Testis (tissue), 3 donors: ENCODE measurements around the gene LRIG1. TPM values are rescaled to one million over a fixed set of nuclear protein-coding genes. Genes with fewer than 3 reads are reported as not detected.

Experiments used
- DNase-seq: peaks from one replicate; pipeline ENCODE4 v3.0.0-alpha.2; 2019
- H3K27ac ChIP-seq, 2 donors: fragments of 200-600 bp; sonication (generic); one replicate each; pipeline ENCODE4 v1.5.1; 2019
- H3K27me3 ChIP-seq: fragments of 200-600 bp; sonication (generic); one replicate; pipeline ENCODE4 v1.5.1; 2019
- H3K36me3 ChIP-seq: fragments of 200-600 bp; sonication (generic); one replicate; pipeline ENCODE4 v1.5.1; 2017; ENCODE audit warnings: low read depth; ENCODE audit errors: missing control alignments
- H3K4me1 ChIP-seq: fragments of 200-600 bp; sonication (generic); one replicate; pipeline ENCODE4 v1.5.1; 2019
- H3K4me3 ChIP-seq, 2 donors: fragments of 200-600 bp; sonication (generic); one replicate each; pipeline ENCODE4 v1.5.1; 2017 to 2019
- H3K9me3 ChIP-seq: fragments of 200-600 bp; sonication (generic); one replicate; pipeline ENCODE4 v1.5.1; 2017
- POLR2A ChIP-seq: fragments of 450-650 bp; IDR thresholded peaks from one replicate; pipeline ENCODE4 v1.6.1; 2017; ENCODE audit warnings: antibody characterized with exemption, mild to moderate bottlenecking, moderate library complexity
- WGBS, 2 donors: methylation state at CpG; one replicate each; pipeline ENCODE4 v1.1.5; 2018; 5-methylcytosine and 5-hydroxymethylcytosine counted together
- intact Hi-C: fragments of 100-400 bp; cut with DNase I; formaldehyde crosslinking; loops from one replicate; pipeline ENCODE4 v1.15.1; 2023; ENCODE audit warnings: low total_unique reads
- polyA plus RNA-seq: library from polyadenylated mRNA; stranded (reverse); fragments of 350-450 nt; fragmentation: Illumina TruSeq; extraction: RNeasy Lipid Tissue Mini Kit (QIAGEN cat#74804); gene quantifications from one replicate; pipeline ENCODE4 v1.2.3, GENCODE V29; 2014; ENCODE audit warnings: low read depth, low replicate concordance; ENCODE audit not compliant: insufficient read depth
- total RNA-seq, 2 donors: library from RNA; depleted of rRNA; stranded (reverse); fragments of >200 nt; gene quantifications; one replicate each; pipeline ENCODE4 v1.2.3, GENCODE V29; 2016
- TF ChIP-seq, protein P1 (sequence below), 3 experiments: fragments of 450-650 bp in 2 of 3; fragments of 200-600 bp in 1 of 3; sonication (generic) in 1 of 3; IDR thresholded peaks; one replicate each; pipeline ENCODE4 v1.5.1; 2016 to 2019; ENCODE audit warnings: antibody characterized with exemption in 3 of 3, mild to moderate bottlenecking in 2 of 3, moderate library complexity in 1 of 3

LRIG1 gene
- total and polyA plus RNA-seq, 3 donors from 2014 or later, result 62.7 to 107 (median 77.9) TPM

DNA sequence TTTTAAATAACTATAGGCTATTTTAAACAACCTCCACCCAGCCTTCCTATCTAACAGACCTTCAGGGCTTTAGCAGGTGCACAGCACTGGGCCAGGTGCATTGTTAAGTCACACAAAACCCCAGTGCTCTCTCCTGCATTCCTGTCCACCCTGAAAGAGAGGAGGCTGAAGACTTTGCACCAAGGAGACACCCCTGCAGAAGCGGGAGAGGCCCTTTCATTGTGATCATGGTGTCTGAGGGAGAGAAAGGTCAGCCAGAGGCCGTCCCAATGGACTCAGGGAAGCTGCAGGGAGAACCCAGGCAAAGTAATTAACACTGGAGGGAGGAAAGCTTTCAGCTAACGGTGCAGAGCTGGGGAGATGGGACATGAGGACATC, 5.2 kb downstream of the LRIG1 start:
- intact Hi-C loops, result loop anchor here (10.0 kb wide), 1 partner anchor 81 kb away; no protein-coding TSS in a partner anchor
- no peak overlapping the region for H3K4me3 ChIP-seq

DNA sequence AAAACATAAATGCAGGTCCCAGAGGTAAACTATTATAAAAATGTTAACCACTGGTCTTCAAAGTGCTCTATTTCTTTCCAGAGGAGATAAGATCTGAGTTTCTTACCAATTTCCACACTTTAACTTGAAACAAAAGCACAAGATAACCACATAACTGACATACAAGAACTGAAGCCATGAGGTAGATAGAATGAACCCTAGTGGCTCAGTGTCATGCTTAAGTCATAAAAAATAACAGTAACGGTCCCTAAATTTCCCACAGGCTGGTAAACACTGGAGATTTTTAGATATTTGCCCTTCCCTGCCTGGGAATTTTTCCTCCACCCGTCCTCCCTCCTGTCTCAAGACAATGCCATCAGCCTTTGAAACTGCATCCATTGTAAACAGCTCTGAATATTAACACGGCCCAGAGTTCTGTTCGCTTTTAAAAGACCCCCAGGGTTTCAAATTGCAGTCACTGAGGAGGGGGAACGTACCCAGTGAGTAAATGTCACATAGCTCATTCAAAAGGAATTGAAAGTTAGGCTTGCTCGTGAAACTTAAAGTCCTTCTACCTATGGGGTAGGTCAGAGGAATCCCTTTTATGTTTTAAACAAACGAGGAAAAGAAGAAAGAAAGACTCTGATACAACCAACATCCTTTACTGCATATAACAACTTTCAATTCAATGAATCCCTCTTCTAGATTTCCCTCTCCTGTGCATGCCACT, 5.7 kb downstream of the LRIG1 start:
- TF ChIP-seq, protein P1, sequence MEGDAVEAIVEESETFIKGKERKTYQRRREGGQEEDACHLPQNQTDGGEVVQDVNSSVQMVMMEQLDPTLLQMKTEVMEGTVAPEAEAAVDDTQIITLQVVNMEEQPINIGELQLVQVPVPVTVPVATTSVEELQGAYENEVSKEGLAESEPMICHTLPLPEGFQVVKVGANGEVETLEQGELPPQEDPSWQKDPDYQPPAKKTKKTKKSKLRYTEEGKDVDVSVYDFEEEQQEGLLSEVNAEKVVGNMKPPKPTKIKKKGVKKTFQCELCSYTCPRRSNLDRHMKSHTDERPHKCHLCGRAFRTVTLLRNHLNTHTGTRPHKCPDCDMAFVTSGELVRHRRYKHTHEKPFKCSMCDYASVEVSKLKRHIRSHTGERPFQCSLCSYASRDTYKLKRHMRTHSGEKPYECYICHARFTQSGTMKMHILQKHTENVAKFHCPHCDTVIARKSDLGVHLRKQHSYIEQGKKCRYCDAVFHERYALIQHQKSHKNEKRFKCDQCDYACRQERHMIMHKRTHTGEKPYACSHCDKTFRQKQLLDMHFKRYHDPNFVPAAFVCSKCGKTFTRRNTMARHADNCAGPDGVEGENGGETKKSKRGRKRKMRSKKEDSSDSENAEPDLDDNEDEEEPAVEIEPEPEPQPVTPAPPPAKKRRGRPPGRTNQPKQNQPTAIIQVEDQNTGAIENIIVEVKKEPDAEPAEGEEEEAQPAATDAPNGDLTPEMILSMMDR (IDR thresholded peaks at IDR 0.05), result no peak
- TF ChIP-seq POLR2A, result no peak
- intact Hi-C loops, result loop anchor here (10.0 kb wide), 1 partner anchor 80 kb away; no protein-coding TSS in a partner anchor
- Histone ChIP-seq H3K27ac (no peak overlapping the region), H3K4me1 (peaks cover 32% of the 10 kb centered on the region), H3K27me3 (no peaks in the 10 kb centered on the region), H3K9me3 (no peaks in the 10 kb centered on the region), H3K4me3 (no peak overlapping the region), H3K36me3 (no peaks in the 10 kb centered on the region)
- WGBS, 2 donors, result 81 to 83% methylated on average over 7 of the region's 7 CpGs
- DNase-seq, result no peak

More for the DNA sequence above, 5.2 kb downstream of the LRIG1 start:
- Histone ChIP-seq H3K9me3 (no peaks in the 10 kb centered on the region), H3K27me3 (no peaks in the 10 kb centered on the region), H3K4me1 (peaks cover 32% of the 10 kb centered on the region), H3K27ac (no peak overlapping the region), H3K36me3 (no peaks in the 10 kb centered on the region)
- WGBS, 2 donors, result 30 to 44% methylated on average over 3 of the region's 3 CpGs
- TF ChIP-seq, protein P1 (IDR thresholded peaks at IDR 0.05), result no peak
- TF ChIP-seq POLR2A, result no peak
- no peak for DNase-seq

DNA sequence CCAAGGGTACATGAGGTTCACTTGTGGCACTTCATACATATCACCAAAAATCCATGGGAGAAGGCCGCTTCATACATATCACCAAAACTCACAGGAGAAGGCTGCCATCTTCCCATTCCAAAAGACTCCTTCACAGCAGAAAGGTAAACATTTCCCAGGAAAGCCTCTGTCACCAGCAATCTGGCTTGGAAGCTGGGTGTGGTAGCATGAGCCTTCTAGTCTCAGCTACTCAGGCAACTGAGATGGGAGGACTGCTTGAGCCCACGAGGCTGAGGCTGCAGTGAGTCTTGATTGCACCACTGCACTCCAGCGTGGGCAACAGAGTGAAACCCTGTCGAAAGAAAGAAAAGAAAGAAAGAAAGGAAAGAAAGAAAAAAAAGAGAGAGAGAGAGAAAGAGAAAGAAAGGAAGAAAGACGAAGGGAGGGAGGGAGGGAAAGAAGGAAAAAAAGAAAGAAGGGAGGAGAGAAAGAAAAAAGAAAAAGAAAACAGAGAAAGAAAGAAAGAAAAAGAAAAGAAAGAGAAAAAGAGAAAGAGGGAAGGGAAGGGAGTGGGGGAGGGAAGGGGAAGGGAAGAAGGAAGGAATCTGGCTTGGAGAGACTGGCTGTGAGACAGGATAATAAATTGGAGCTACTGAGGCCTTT, 7.2 kb downstream of the LRIG1 start:
- Histone ChIP-seq H3K9me3 (no peaks in the 10 kb centered on the region), H3K27ac (no peak overlapping the region), H3K4me1 (peaks cover 29% of the 10 kb centered on the region), H3K36me3 (no peaks in the 10 kb centered on the region), H3K4me3 (no peak overlapping the region), H3K27me3 (no peaks in the 10 kb centered on the region)
- WGBS, 2 donors, result 84 to 86% methylated on average over 5 of the region's 5 CpGs
- DNase-seq, result no peak
- intact Hi-C loops, result loop anchor here (10.0 kb wide), 1 partner anchor 79 kb away; no protein-coding TSS in a partner anchor
- TF ChIP-seq, protein P1 (IDR thresholded peaks at IDR 0.05), result no peak
- no peak for TF ChIP-seq POLR2A

DNA sequence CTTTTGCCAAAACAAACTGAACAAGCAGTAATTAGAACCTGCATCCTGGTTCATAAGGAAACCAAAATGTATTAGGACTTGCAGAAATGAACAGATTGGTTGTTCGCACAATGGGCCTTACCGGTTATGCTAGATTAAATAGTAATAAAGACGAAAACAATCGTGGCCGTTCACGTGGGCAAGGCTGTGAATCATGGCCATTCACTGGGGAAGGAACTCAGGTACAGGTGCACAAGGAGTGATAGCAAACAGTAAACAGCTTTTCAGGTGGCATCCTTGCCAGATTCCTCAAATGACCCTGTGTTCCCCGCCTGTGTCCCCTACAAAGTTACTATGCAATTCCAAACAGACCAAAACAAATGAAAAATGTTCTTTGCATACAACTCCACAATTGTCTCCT, 8.2 kb downstream of the LRIG1 start:
- 39 to 43% methylated on average over 7 of the region's 7 CpGs for whole genome bisulfite sequencing, 2 donors
- no peaks in the 10 kb centered on the region for H3K27me3 ChIP-seq
- no peaks in the 10 kb centered on the region for H3K9me3 ChIP-seq
- no peak overlapping the region for H3K4me3 ChIP-seq
- no peak for TF ChIP-seq POLR2A
- TF ChIP-seq, protein P1 (IDR thresholded peaks at IDR 0.05), result no peak
- peaks cover 27% of the 10 kb centered on the region for H3K4me1 ChIP-seq
- H3K36me3 ChIP-seq, result no peaks in the 10 kb centered on the region
- H3K27ac ChIP-seq, result no peak overlapping the region
- intact Hi-C loops, result loop anchor here (10.0 kb wide), 1 partner anchor 78 kb away; no protein-coding TSS in a partner anchor
- DNase-seq, result no peak
